GM18511 (cell line): ENCODE data around the gene NSMCE1.
"Not testable (repeated sequence)": the region's sequence is repeated elsewhere in the genome, so short reads cannot be mapped to it uniquely, and the experiment has no call there.

Experiments
- ATAC-seq: cut with Tn5 transposase; IDR thresholded peaks from one replicate; pipeline ENCODE4 v1.9.1; 2021; ENCODE audit warnings: mild to moderate bottlenecking, moderate library complexity; ENCODE audit not compliant: unreplicated experiment

Gene NSMCE1

GRCh38 chr16:27303256-27304100, 34.9 kb upstream of the NSMCE1 start:
- ATAC-seq, result no peak

GRCh38 chr16:27302126-27302525, 33.6 kb upstream of the NSMCE1 start:
- ATAC-seq, result no peak

- peak; percentile 86 for ATAC-seq
These were observed 32.8 kb upstream of the NSMCE1 start for GRCh38 chr16:27301236-27301861.

- no peak for ATAC-seq
These were observed 29.6 kb upstream of the NSMCE1 start for GRCh38 chr16:27298132-27298531.

- no peak for ATAC-seq
These were observed 24.8 kb upstream of the NSMCE1 start for GRCh38 chr16:27293343-27293742.

GRCh38 chr16:27291722-27292240, 23.2 kb upstream of the NSMCE1 start:
- no peak for ATAC-seq

- no peak for ATAC-seq
These were observed 22.5 kb upstream of the NSMCE1 start for GRCh38 chr16:27291106-27291505.

GRCh38 chr16:27290562-27290961, 22.0 kb upstream of the NSMCE1 start:
- no peak for ATAC-seq

GRCh38 chr16:27289669-27290068, 21.1 kb upstream of the NSMCE1 start:
- no peak for ATAC-seq

GRCh38 chr16:27288313-27288712, 19.7 kb upstream of the NSMCE1 start:
- not testable (repeated sequence) for ATAC-seq

- ATAC-seq, result no peak
These were observed 19.3 kb upstream of the NSMCE1 start for GRCh38 chr16:27287887-27288286.

- no peak for ATAC-seq
These were observed 18.7 kb upstream of the NSMCE1 start for GRCh38 chr16:27287051-27287811.

GRCh38 chr16:27286451-27286850, 17.9 kb upstream of the NSMCE1 start:
- no peak for ATAC-seq

- ATAC-seq, result no peak
These were observed 17.2 kb upstream of the NSMCE1 start for GRCh38 chr16:27285676-27286196.

GRCh38 chr16:27284865-27285675, 16.5 kb upstream of the NSMCE1 start:
- no peak for ATAC-seq

- ATAC-seq, result no peak
These were observed 12.7 kb upstream of the NSMCE1 start for GRCh38 chr16:27281243-27281642.

- ATAC-seq, result no peak
These were observed 6.8 kb upstream of the NSMCE1 start for GRCh38 chr16:27275394-27275793.

GRCh38 chr16:27274424-27274874, 5.9 kb upstream of the NSMCE1 start:
- not testable (repeated sequence) for ATAC-seq

GRCh38 chr16:27273670-27274423, 5.3 kb upstream of the NSMCE1 start:
- ATAC-seq, result no peak

GRCh38 chr16:27273330-27273669, 4.7 kb upstream of the NSMCE1 start:
- no peak for ATAC-seq
